ENCODE data around the gene NACC2.

Gene NACC2

DNA sequence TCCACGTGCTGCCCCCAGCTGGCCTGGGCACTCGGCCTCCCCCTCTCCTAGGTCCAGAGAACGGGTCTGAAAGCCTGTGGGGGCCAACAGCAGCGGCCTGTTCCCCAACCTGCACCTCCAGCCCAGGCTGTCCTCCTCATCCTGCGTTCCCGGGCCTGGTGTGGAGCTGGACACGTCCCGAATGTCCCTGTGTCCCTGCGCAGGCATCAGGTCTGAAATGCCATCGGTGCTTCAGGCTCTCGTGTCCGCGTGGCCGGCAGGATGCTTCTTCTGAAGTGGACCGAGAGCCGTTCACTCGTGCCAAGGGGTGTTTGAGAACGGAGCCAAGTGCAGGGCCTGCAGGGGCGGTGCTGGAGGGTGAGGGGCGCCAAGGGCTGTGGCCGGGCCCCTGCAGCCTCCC, 109.2 kb downstream of the NACC2 start:
- Histone ChIP-seq H3K36me3 (ENCODE audit: control insufficient read depth, insufficient read depth, low read length, severe bottlenecking) (no peaks in the 10 kb centered on the region), H3K9me3 (ENCODE audit: control insufficient read depth, low read length) (no peaks in the 10 kb centered on the region), H3K9ac (ENCODE audit: low read length) (no peak overlapping the region), H3K27me3 (replicated peaks; ENCODE audit: control insufficient read depth, insufficient read depth, low read length) (peaks cover 46% of the 10 kb centered on the region), H3K4me1 (ENCODE audit: control insufficient read depth, insufficient read depth, low read length) (no peaks in the 10 kb centered on the region), H3K4me3 (ENCODE audit: low read length) (no peak overlapping the region)
- DNase-seq (ENCODE audit: low read depth), result no peak

- no peak overlapping the region for H3K4me3 ChIP-seq (ENCODE audit: low read length)
- DNase-seq (ENCODE audit: low read depth), result no peak
- no peaks in the 10 kb centered on the region for H3K4me1 ChIP-seq (ENCODE audit: control insufficient read depth, insufficient read depth, low read length)
- H3K9ac ChIP-seq (ENCODE audit: low read length), result no peak overlapping the region
- H3K9me3 ChIP-seq (ENCODE audit: control insufficient read depth, low read length), result no peaks in the 10 kb centered on the region
- no peaks in the 10 kb centered on the region for H3K36me3 ChIP-seq (ENCODE audit: control insufficient read depth, insufficient read depth, low read length, severe bottlenecking)
- peaks cover 51% of the 10 kb centered on the region for H3K27me3 ChIP-seq (replicated peaks; ENCODE audit: control insufficient read depth, insufficient read depth, low read length)
Measured at GRCh38 chr9:135985459-135985774, 109.7 kb downstream of the NACC2 start.

- Histone ChIP-seq H3K36me3 (ENCODE audit: control insufficient read depth, insufficient read depth, low read length, severe bottlenecking) (no peaks in the 10 kb centered on the region), H3K9ac (ENCODE audit: low read length) (no peak overlapping the region), H3K4me3 (ENCODE audit: low read length) (no peak overlapping the region), H3K4me1 (ENCODE audit: control insufficient read depth, insufficient read depth, low read length) (no peaks in the 10 kb centered on the region), H3K27me3 (replicated peaks; ENCODE audit: control insufficient read depth, insufficient read depth, low read length) (peaks cover 44% of the 10 kb centered on the region), H3K9me3 (ENCODE audit: control insufficient read depth, low read length) (no peaks in the 10 kb centered on the region)
- DNase-seq (ENCODE audit: low read depth), result no peak
Measured at GRCh38 chr9:135984072-135984710, 110.9 kb downstream of the NACC2 start.

- Histone ChIP-seq H3K4me1 (ENCODE audit: control insufficient read depth, insufficient read depth, low read length) (no peaks in the 10 kb centered on the region), H3K4me3 (ENCODE audit: low read length) (no peak overlapping the region), H3K27me3 (replicated peaks; ENCODE audit: control insufficient read depth, insufficient read depth, low read length) (peaks cover 46% of the 10 kb centered on the region), H3K36me3 (ENCODE audit: control insufficient read depth, insufficient read depth, low read length, severe bottlenecking) (no peaks in the 10 kb centered on the region), H3K9me3 (ENCODE audit: control insufficient read depth, low read length) (no peaks in the 10 kb centered on the region), H3K9ac (ENCODE audit: low read length) (no peak overlapping the region)
- DNase-seq (ENCODE audit: low read depth), result no peak
Measured at GRCh38 chr9:135983208-135984071, 111.6 kb downstream of the NACC2 start.

- H3K4me1 ChIP-seq (ENCODE audit: control insufficient read depth, insufficient read depth, low read length), result no peaks in the 10 kb centered on the region
- H3K9me3 ChIP-seq (ENCODE audit: control insufficient read depth, low read length), result no peaks in the 10 kb centered on the region
- no peak overlapping the region for H3K9ac ChIP-seq (ENCODE audit: low read length)
- no peak overlapping the region for H3K4me3 ChIP-seq (ENCODE audit: low read length)
- no peaks in the 10 kb centered on the region for H3K36me3 ChIP-seq (ENCODE audit: control insufficient read depth, insufficient read depth, low read length, severe bottlenecking)
- peaks cover 39% of the 10 kb centered on the region for H3K27me3 ChIP-seq (replicated peaks; ENCODE audit: control insufficient read depth, insufficient read depth, low read length)
- DNase-seq (ENCODE audit: low read depth), result no peak
Measured at GRCh38 chr9:135982499-135983207, 112.4 kb downstream of the NACC2 start.

GRCh38 chr9:135980926-135981630, 114.0 kb downstream of the NACC2 start:
- Histone ChIP-seq H3K9ac (ENCODE audit: low read length) (no peak overlapping the region), H3K4me3 (ENCODE audit: low read length) (no peak overlapping the region), H3K36me3 (ENCODE audit: control insufficient read depth, insufficient read depth, low read length, severe bottlenecking) (no peaks in the 10 kb centered on the region), H3K27me3 (replicated peaks; ENCODE audit: control insufficient read depth, insufficient read depth, low read length) (peaks cover 49% of the 10 kb centered on the region), H3K9me3 (ENCODE audit: control insufficient read depth, low read length) (no peaks in the 10 kb centered on the region), H3K4me1 (ENCODE audit: control insufficient read depth, insufficient read depth, low read length) (no peaks in the 10 kb centered on the region)
- DNase-seq (ENCODE audit: low read depth), result no peak

- Histone ChIP-seq H3K4me3 (ENCODE audit: low read length) (no peak overlapping the region), H3K9me3 (ENCODE audit: control insufficient read depth, low read length) (no peaks in the 10 kb centered on the region)
- DNase-seq (ENCODE audit: low read depth), result no peak
Measured at GRCh38 chr9:135979547-135980166, 115.4 kb downstream of the NACC2 start.

DNA sequence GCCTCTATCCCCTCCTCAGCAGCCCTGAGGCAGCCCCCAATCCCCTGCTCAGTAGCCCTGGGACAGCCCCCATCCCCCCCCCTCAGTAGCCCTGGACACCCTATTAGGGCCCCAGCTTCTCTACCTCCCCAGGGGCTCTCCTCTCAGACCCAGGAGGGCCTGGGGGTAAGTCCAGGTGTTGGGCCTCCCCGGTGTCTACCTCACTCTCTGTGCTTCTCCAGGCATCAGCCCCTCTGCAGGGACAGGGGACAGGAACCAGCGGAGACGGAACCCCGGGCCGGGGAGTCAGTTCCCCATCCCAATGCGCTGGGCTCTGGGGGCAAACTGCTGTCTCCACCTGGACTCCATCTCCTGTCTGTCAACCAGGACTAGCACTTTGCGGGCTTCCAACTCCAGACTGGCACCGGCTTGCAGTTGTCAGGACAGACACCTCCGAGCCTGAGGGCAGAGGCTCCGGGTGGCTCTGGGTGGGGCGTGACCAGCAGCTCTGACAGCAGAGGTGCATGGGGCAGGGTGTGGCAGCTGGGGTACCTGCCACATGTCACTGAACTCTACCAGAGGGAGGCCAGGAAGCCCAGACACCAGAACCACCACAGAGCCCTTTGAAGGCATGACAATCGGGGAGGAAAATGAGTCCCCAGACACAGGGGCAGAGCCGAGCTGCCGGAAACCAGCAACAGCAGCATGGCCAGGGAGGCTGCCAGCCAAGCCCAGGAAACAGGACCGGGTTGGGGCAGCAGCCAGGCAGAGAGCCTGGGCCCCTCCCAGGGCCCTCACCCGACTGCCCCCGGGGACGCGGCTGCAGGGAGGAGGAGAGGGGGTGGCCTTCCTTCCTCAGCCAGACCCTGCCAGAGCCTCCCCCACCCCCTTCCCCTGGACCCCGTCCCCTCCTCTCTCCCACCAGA, 116.2 kb downstream of the NACC2 start:
- H3K27me3 ChIP-seq (replicated peaks; ENCODE audit: control insufficient read depth, insufficient read depth, low read length), result peaks cover 46% of the 10 kb centered on the region
- no peaks in the 10 kb centered on the region for H3K36me3 ChIP-seq (ENCODE audit: control insufficient read depth, insufficient read depth, low read length, severe bottlenecking)
- DNase-seq (ENCODE audit: low read depth), result peak; percentile 21

More at GRCh38 chr9:135979547-135980166, 115.4 kb downstream of the NACC2 start:
- H3K27me3 ChIP-seq (replicated peaks; ENCODE audit: control insufficient read depth, insufficient read depth, low read length), result peaks cover 43% of the 10 kb centered on the region
- H3K36me3 ChIP-seq (ENCODE audit: control insufficient read depth, insufficient read depth, low read length, severe bottlenecking), result no peaks in the 10 kb centered on the region
- H3K4me1 ChIP-seq (ENCODE audit: control insufficient read depth, insufficient read depth, low read length), result no peaks in the 10 kb centered on the region
- H3K9ac ChIP-seq (ENCODE audit: low read length), result no peak overlapping the region

DNA sequence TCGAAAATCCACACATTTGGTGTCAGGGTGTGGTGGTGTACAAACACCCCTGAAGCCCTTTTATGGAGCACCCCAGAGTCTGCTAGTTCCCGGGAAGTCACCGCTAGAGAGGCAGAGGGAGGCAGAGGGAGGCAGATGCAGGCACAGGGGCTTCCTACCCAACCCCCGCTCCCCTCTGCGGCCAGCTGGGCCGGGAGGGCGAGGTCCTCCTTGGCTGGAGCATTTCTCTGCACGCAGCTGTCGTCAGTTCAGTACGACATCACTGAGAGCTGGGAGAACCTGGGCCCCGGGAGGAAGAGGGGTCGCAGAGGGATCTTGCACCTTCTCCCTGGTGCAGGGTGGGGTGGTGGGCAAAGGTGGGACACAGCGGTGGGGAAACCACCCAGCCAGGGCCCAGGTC, 118.1 kb downstream of the NACC2 start:
- DNase-seq (ENCODE audit: low read depth), result no peak
- no peak overlapping the region for H3K9ac ChIP-seq (ENCODE audit: low read length)
- H3K4me3 ChIP-seq (ENCODE audit: low read length), result no peak overlapping the region
- H3K27me3 ChIP-seq (replicated peaks; ENCODE audit: control insufficient read depth, insufficient read depth, low read length), result peaks cover 39% of the 10 kb centered on the region
- no peaks in the 10 kb centered on the region for H3K9me3 ChIP-seq (ENCODE audit: control insufficient read depth, low read length)
- H3K36me3 ChIP-seq (ENCODE audit: control insufficient read depth, insufficient read depth, low read length, severe bottlenecking), result no peaks in the 10 kb centered on the region
- no peaks in the 10 kb centered on the region for H3K4me1 ChIP-seq (ENCODE audit: control insufficient read depth, insufficient read depth, low read length)

More for the DNA sequence above, 116.2 kb downstream of the NACC2 start:
- H3K4me3 ChIP-seq (ENCODE audit: low read length), result no peak overlapping the region
- H3K9me3 ChIP-seq (ENCODE audit: control insufficient read depth, low read length), result no peaks in the 10 kb centered on the region
- no peak overlapping the region for H3K9ac ChIP-seq (ENCODE audit: low read length)
- no peaks in the 10 kb centered on the region for H3K4me1 ChIP-seq (ENCODE audit: control insufficient read depth, insufficient read depth, low read length)

DNA sequence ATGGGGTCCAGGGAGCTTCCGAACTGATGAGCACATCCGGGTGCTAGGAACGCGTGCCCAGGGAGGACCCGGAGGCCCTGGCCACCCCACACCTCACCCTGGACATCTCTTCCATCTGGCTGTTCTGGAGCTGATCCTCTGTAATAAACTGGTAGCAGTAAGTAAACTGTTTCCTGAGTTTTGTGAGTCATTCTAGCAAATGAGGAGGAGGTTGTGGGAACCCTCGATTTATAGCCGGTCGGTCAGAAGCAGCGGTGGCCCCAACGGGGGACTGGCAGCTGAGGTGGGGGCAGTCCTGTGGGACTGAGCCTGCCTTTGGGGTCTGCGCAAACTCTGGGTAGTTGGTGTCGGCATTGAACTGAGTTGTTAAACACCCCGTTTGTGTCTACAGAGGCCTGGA, 118.6 kb downstream of the NACC2 start:
- DNase-seq (ENCODE audit: low read depth), result no peak
- H3K36me3 ChIP-seq (ENCODE audit: control insufficient read depth, insufficient read depth, low read length, severe bottlenecking), result no peaks in the 10 kb centered on the region
- H3K9me3 ChIP-seq (ENCODE audit: control insufficient read depth, low read length), result no peaks in the 10 kb centered on the region
- no peak overlapping the region for H3K9ac ChIP-seq (ENCODE audit: low read length)
- H3K27me3 ChIP-seq (replicated peaks; ENCODE audit: control insufficient read depth, insufficient read depth, low read length), result peaks cover 39% of the 10 kb centered on the region
- no peak overlapping the region for H3K4me3 ChIP-seq (ENCODE audit: low read length)
- H3K4me1 ChIP-seq (ENCODE audit: control insufficient read depth, insufficient read depth, low read length), result no peaks in the 10 kb centered on the region

Data from adipocyte (in vitro differentiated cells).